K562 (cell line): ENCODE results near the gene GRWD1. TPM values are rescaled to one million over a fixed set of nuclear protein-coding genes. Genes with fewer than 3 reads are reported as not detected.
A peak's percentile ranks its signal among the peaks of the same experiment; 100 is the strongest.

ENCODE experiments used
- ATAC-seq: fragments of 200-7000 bp; cut with Tn5 transposase; 3 replicates; pipeline ENCODE4 v1.9.1; 2020; ENCODE audit warnings: moderate library complexity
- BruUV-seq: library from RNA; stranded (reverse); fragments of 400-500 nt; replicated peaks from 2 replicates; lab custom pipeline; 2021; lab: Mats Ljungman, UMichigan
- CTCF ChIA-PET: fragments of 300-600 bp; formaldehyde crosslinking; extraction: SDS; loops from one replicate; lab custom pipeline; 2021; ENCODE audit warnings: low intra/inter-chr PET ratio; lab: Yijun Ruan, JAX
- POLR2A ChIA-PET: fragments of 300-600, 350-650 bp; sonication (Branson Sonifier 250); formaldehyde crosslinking; extraction: SDS; loops from one replicate; lab custom pipeline; 2021; ENCODE audit warnings: antibody characterized with exemption, inconsistent platforms; lab: Yijun Ruan, JAX
- DNase-seq, 4 experiments: peaks; one replicate each; pipeline versions ENCODE4 v3.0.0 to v3.0.0-alpha.2; 2011 to 2018; ENCODE audit warnings: low spot score in 3 of 4, mixed read lengths in 3 of 4; ENCODE audit errors: extremely low read depth in 1 of 4
- FAIRE-seq: peaks from 2 replicates; lab custom pipeline; 2011; peaks lifted over from hg19 to GRCh38; lab: Jason Lieb, UNC
- H2AFZ ChIP-seq: 2 replicates; pipeline ENCODE4 v1.6.0; 2011; ENCODE audit warnings: low read depth, low read length, control low read depth, inconsistent platforms
- H3K27ac ChIP-seq: fragments of 200-600 bp; 3 replicates; pipeline ENCODE4 v1.8.0; 2011; ENCODE audit warnings: low read depth, mild to moderate bottlenecking, control low read depth, inconsistent platforms, low read length, moderate library complexity, mixed read lengths; ENCODE audit errors: extremely low read depth
- H3K27me3 ChIP-seq, 2 experiments: fragments of 300-600 bp in 1 of 2; 2 replicates in 1 of 2; 3 replicates in 1 of 2; pipeline versions ENCODE4 v1.6.0 to v1.8.0; 2011; ENCODE audit warnings: inconsistent platforms in 2 of 2, low read length in 2 of 2, mild to moderate bottlenecking in 1 of 2, mixed read lengths in 1 of 2, moderate library complexity in 1 of 2; ENCODE audit not compliant: control insufficient read depth in 2 of 2, insufficient read depth in 2 of 2
- H3K36me3 ChIP-seq: fragments of 300-600 bp; 3 replicates; pipeline ENCODE4 v1.8.0; 2011; ENCODE audit warnings: mild to moderate bottlenecking, low read length, inconsistent platforms; ENCODE audit not compliant: control insufficient read depth, insufficient read depth
- H3K4me1 ChIP-seq, 2 experiments: fragments of 200-600 bp in 1 of 2; replicated peaks in 1 of 2; 2 replicates in 1 of 2; 3 replicates in 1 of 2; pipeline versions ENCODE4 v1.5.1 to v1.8.0; 2011; ENCODE audit warnings: inconsistent platforms in 2 of 2, low read length in 2 of 2, mild to moderate bottlenecking in 1 of 2, mixed read lengths in 1 of 2, moderate library complexity in 1 of 2; ENCODE audit not compliant: control insufficient read depth in 2 of 2, insufficient read depth in 2 of 2
- H3K4me2 ChIP-seq: 2 replicates; pipeline ENCODE4 v1.6.1; 2011; ENCODE audit warnings: low read length, control low read depth, inconsistent platforms, mixed read lengths; ENCODE audit not compliant: insufficient read depth
- H3K4me3 ChIP-seq: fragments of 200-600 bp; sonication (generic), shearing (Covaris generic); 2 replicates; pipeline ENCODE4 v1.5.1; 2016; ENCODE audit warnings: control low read depth, inconsistent platforms
- H3K79me2 ChIP-seq: fragments of 200-600 bp; 3 replicates; pipeline ENCODE4 v1.8.0; 2011; ENCODE audit warnings: low read length, inconsistent platforms; ENCODE audit not compliant: control insufficient read depth, insufficient read depth
- H3K9ac ChIP-seq, 2 experiments: 2 replicates each; pipeline versions ENCODE4 v1.6.0 to v1.6.1; 2011; ENCODE audit warnings: low read depth in 2 of 2, low read length in 2 of 2, control low read depth in 1 of 2, inconsistent platforms in 1 of 2, mild to moderate bottlenecking in 1 of 2, mixed read lengths in 1 of 2; ENCODE audit not compliant: insufficient read depth in 1 of 2
- H3K9me1 ChIP-seq: one replicate; pipeline ENCODE4 v1.6.0; 2011; ENCODE audit warnings: inconsistent platforms, mild to moderate bottlenecking, low read length, moderate library complexity; ENCODE audit not compliant: control insufficient read depth, insufficient read depth
- H3K9me3 ChIP-seq: replicated peaks from 2 replicates; pipeline ENCODE4 v1.5.1; 2011; ENCODE audit warnings: low read depth, low read length, inconsistent platforms; ENCODE audit not compliant: control insufficient read depth, insufficient read depth
- H4K20me1 ChIP-seq: replicated peaks from 2 replicates; pipeline ENCODE4 v1.6.1; 2011; ENCODE audit warnings: low read length, inconsistent platforms, mixed read lengths; ENCODE audit not compliant: control insufficient read depth, insufficient read depth
- ATF1 ChIP-seq, 2 experiments: fragments of 450-650 bp in 1 of 2; IDR thresholded peaks; 2 replicates each; pipeline ENCODE4 v1.6.1; 2016; ENCODE audit warnings: missing compliant biosample characterization in 1 of 2, missing genetic modification characterization in 1 of 2
- CEBPB ChIP-seq: fragments of 450-650 bp; IDR thresholded peaks from 2 replicates; pipeline ENCODE4 v1.6.1; 2016; ENCODE audit warnings: missing genetic modification characterization, missing compliant biosample characterization
- CREM ChIP-seq: IDR thresholded peaks from 2 replicates; pipeline ENCODE4 v1.6.1; 2014; ENCODE audit warnings: antibody characterized with exemption, low read depth
- FOXK2 ChIP-seq, 2 experiments: fragments of 450-650 bp; IDR thresholded peaks in 1 of 2; conservative IDR thresholded peaks in 1 of 2; 2 replicates each; pipeline ENCODE4 v1.6.1; 2016; ENCODE audit warnings: low read depth in 2 of 2, mild to moderate bottlenecking in 1 of 2
- HMG20B ChIP-seq: fragments of 250-450 bp; sonication (Bioruptor Pico); IDR thresholded peaks from 2 replicates; pipeline ENCODE4 v1.5.0; 2021; ENCODE audit warnings: mild to moderate bottlenecking
- L3MBTL2 ChIP-seq: fragments of 450-650 bp; IDR thresholded peaks from 2 replicates; pipeline ENCODE4 v1.6.1; 2016; ENCODE audit warnings: mild to moderate bottlenecking, moderate library complexity
- MYC ChIP-seq, 2 experiments: fragments of 250-450 bp in 1 of 2; sonication (Bioruptor Pico) in 1 of 2; IDR thresholded peaks; 2 replicates each; pipeline versions ENCODE4 v1.5.1 to v1.6.1; 2012 to 2021; ENCODE audit warnings: low read depth in 2 of 2, borderline replicate concordance in 1 of 2, improper control_type of control experiment in 1 of 2, low read length in 1 of 2, mild to moderate bottlenecking in 1 of 2, moderate library complexity in 1 of 2
- OTX1 ChIP-seq: fragments of 450-650 bp; formaldehyde crosslinking; IDR thresholded peaks from 2 replicates; pipeline ENCODE4 v1.4.0; 2022; ENCODE audit warnings: mild to moderate bottlenecking
- PHF8 ChIP-seq: fragments of 200-600 bp; sonication (generic); IDR thresholded peaks from 2 replicates; pipeline ENCODE4 v1.6.1; 2012; ENCODE audit warnings: mixed run types, mild to moderate bottlenecking, inconsistent platforms, low read length, moderate library complexity, borderline replicate concordance
- RBM17 ChIP-seq: fragments of 200-400 bp; formaldehyde crosslinking; IDR thresholded peaks from 2 replicates; pipeline ENCODE4 v1.6.1; 2017; ENCODE audit warnings: low read depth, mild to moderate bottlenecking, low read length, borderline replicate concordance
- RHOXF2B ChIP-seq: fragments of 250-450 bp; sonication (Bioruptor Pico); conservative IDR thresholded peaks from 2 replicates; pipeline ENCODE4 v1.5.1; 2021
- TAF7 ChIP-seq: fragments of 450-650 bp; IDR thresholded peaks from 2 replicates; pipeline ENCODE4 v1.6.1; 2016; ENCODE audit warnings: missing genetic modification characterization, missing compliant biosample characterization
- XRCC3 ChIP-seq: fragments of 450-650 bp; IDR thresholded peaks from 2 replicates; pipeline ENCODE4 v1.6.1; 2017; ENCODE audit warnings: mild to moderate bottlenecking, moderate library complexity
- XRCC5 ChIP-seq: fragments of 200-400 bp; formaldehyde crosslinking; IDR thresholded peaks from 2 replicates; pipeline ENCODE4 v1.6.1; 2017; ENCODE audit warnings: low read depth, mild to moderate bottlenecking, low read length
- ZNF140 ChIP-seq: fragments of 250-450 bp; sonication (Bioruptor Pico); IDR thresholded peaks from 2 replicates; pipeline ENCODE4 v1.8.0; 2021; ENCODE audit warnings: moderate library complexity, mild to moderate bottlenecking, inconsistent platforms
- ZNF232 ChIP-seq: sonication (generic); formaldehyde crosslinking; IDR thresholded peaks from 2 replicates; pipeline ENCODE4 v1.8.0; 2022; ENCODE audit warnings: mild to moderate bottlenecking, missing genetic modification reagents
- WGBS: fragments of 100-300 bp; shearing (Covaris generic); methylation state at CpG from one replicate; pipeline ENCODE4 v1.1.6; 2016; ENCODE audit warnings: low coverage, mixed read lengths; ENCODE audit not compliant: insufficient coverage; ENCODE audit errors: missing lambda C conversion rate; 5-methylcytosine and 5-hydroxymethylcytosine counted together
- in situ Hi-C: fragments of 300-500 bp; cut with MboI; formaldehyde crosslinking; loops from 4 replicates; pipeline ENCODE4 v1.15.0; 2018; ENCODE audit warnings: inconsistent platforms, mixed read lengths
- intact Hi-C: fragments of 100-400 bp; cut with micrococcal nuclease; formaldehyde crosslinking; loops from 2 replicates; pipeline ENCODE4 v1.14.2; 2022
- polyA plus RNA-seq, 8 experiments: library from polyadenylated mRNA; depleted of rRNA in 4 of 8; stranded (reverse) in 5 of 8; unstranded in 3 of 8; fragments of >200 nt; fragmentation: Nextera tagmentation in 2 of 8; fragmentation: Illumina TruSeq in 1 of 8; extraction: Ambion mirVana in 2 of 8; extraction: Trizol in 1 of 8; gene quantifications; 2 replicates each; pipeline versions ENCODE4 v1.2.1 to v1.2.3, GENCODE V29; 2011 to 2014; ENCODE audit warnings: inconsistent platforms in 1 of 8, missing spikeins in 1 of 8
- total RNA-seq, 7 experiments: library from RNA; depleted of rRNA in 6 of 7; stranded (reverse); fragments of >200 nt in 6 of 7; fragmentation: Illumina TruSeq in 2 of 7; extraction: Trizol in 2 of 7; gene quantifications; 2 replicates each; pipeline versions ENCODE4 v1.2.1 to v1.2.3, GENCODE V29; 2011 to 2021; ENCODE audit warnings: low replicate concordance in 1 of 7
- TF ChIP-seq, protein P1 (sequence below): IDR thresholded peaks from 2 replicates; pipeline ENCODE4 v1.6.1; 2011; ENCODE audit not compliant: insufficient read length; ENCODE audit errors: extremely low read depth
- TF ChIP-seq, protein P2 (sequence below): fragments of 250-450 bp; sonication (Bioruptor Pico); IDR thresholded peaks from 2 replicates; pipeline ENCODE4 v1.8.0; 2021; ENCODE audit warnings: moderate library complexity, mild to moderate bottlenecking, inconsistent platforms

GRWD1 gene
- total and polyA plus RNA-seq, 9 of the 15 experiments (the other 6 are each of a cell fraction or from before 2014, with no cell fraction given), result 1.5 to 87.2 (median 24.5) TPM

DNA sequence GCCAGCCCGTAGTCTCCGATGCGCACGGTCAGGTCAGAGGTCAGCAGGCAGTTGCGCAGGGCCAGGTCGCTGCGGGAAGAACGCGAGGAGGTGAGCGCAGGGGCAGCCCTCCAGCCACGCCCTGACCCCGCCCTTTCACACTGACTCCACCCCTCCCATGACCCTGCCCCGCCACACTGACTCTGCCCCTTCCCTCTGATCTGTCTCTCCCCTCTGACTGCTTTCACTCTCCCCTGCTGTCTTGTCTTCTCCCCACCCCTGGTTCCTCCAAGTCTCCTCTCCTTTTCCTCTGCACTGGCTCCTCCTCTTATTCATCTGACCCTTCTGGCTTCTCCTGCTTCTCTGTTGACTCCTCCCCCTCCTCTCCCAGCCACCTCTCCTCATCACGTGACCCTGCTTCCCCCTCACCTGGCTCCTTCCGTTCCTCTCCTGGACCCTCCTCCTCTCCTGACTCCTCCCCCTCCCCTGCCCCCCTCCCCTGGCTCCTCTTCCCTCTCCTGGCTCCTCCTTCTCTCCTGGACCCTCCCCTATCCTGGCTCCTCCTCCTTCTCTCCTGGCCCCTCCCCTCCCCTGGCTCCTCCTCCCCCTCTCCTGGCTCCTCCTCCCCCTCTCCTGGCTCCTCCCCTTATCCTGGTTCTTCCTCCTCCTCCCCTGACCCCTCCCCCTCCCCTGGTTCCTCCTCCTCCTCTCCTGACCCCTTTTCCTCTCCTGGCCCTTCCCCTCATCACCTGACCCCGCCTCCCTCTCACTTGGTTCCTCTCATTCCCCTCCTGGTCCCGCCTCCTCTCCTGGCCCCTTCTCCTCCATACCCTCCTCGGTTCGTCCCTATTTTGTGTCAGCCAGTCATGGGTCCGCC lies 55.9 kb downstream of the GRWD1 start:
- 0% methylated on average over 7 of the region's 20 CpGs for WGBS
- H2AFZ ChIP-seq, result peak overlapping the region; percentile 95
- H3K4me2 ChIP-seq, result peak overlapping the region; percentile 85
- peak overlapping the region; percentile 73 for H3K27ac ChIP-seq
- ATAC-seq, result peak; percentile 91
- H4K20me1 ChIP-seq, result no peaks in the 10 kb centered on the region
- BruUV-seq, result no TSS peak
- ChIA-PET POLR2A (interaction anchor here (0.5 to 1.5 kb wide), 6 partner anchors 22 to 122 kb away, joined by 3 to 10 read pairs (median 4); no protein-coding TSS in a partner anchor), CTCF (no interaction called here)
- peak overlapping the region; percentile 51 for H3K4me3 ChIP-seq
- in situ Hi-C loops, result no loop called here
- H3K9me1 ChIP-seq, result peaks cover 3% of the 10 kb centered on the region
- H3K9me3 ChIP-seq, result no peaks in the 10 kb centered on the region
- H3K4me1 ChIP-seq, result peaks cover 10 to 50% of the 10 kb centered on the region in 2 experiments; a peak in 4 of 5 replicates
- peaks cover 7% of the 10 kb centered on the region; the same call in 2 of the 3 replicates for H3K79me2 ChIP-seq
- intact Hi-C loops, result loop anchor here (5.0 kb wide), 1 partner anchor 169 kb away; no protein-coding TSS in a partner anchor
- peaks cover 3% of the 10 kb centered on the region; the same call in 1 of the 3 replicates for H3K36me3 ChIP-seq
- peak; percentile 95 to 97 (median 96) for DNase-seq
- H3K9ac ChIP-seq, result peak overlapping the region; percentile 53 to 94
- no peaks in the 10 kb centered on the region for H3K27me3 ChIP-seq
- FAIRE-seq, result peak; percentile 99
- TF ChIP-seq ZNF232 (no peak), ZNF140 (CRISPR knock-in tag) (no peak), FOXK2 (conservative IDR thresholded peaks at IDR 0.05 in 1 of 2, IDR thresholded peaks at IDR 0.05 in 1 of 2; ENCODE audit: low read depth in 2 of 2) (peak; percentile 91 to 94), RHOXF2B (CRISPR knock-in tag) (no peak), XRCC5 (no peak), OTX1 (CRISPR knock-in tag) (peak; percentile 98), ATF1 (CRISPR knock-in tag; IDR thresholded peaks at IDR 0.05) (no peak), ATF1 (tag; IDR thresholded peaks at IDR 0.05) (no peak), PHF8 (no peak; the same call in 1 of the 2 replicates), CREM (peak; percentile 60), CEBPB (tag) (no peak), MYC (IDR thresholded peaks at IDR 0.05; ENCODE audit: low read depth, low read length) (0 out of 2 replicates have a peak, but pooled peaks have one; percentile 32), MYC (CRISPR knock-in tag; IDR thresholded peaks at IDR 0.05; ENCODE audit: borderline replicate concordance, low read depth) (no peak), HMG20B (CRISPR knock-in tag) (no peak), XRCC3 (no peak), L3MBTL2 (no peak), TAF7 (tag) (no peak), RBM17 (no peak)
- TF ChIP-seq, protein P1, sequence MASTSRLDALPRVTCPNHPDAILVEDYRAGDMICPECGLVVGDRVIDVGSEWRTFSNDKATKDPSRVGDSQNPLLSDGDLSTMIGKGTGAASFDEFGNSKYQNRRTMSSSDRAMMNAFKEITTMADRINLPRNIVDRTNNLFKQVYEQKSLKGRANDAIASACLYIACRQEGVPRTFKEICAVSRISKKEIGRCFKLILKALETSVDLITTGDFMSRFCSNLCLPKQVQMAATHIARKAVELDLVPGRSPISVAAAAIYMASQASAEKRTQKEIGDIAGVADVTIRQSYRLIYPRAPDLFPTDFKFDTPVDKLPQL, result no peak
- TF ChIP-seq, protein P2, sequence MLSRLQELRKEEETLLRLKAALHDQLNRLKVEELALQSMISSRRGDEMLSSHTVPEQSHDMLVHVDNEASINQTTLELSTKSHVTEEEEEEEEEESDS, result no peak
